NK-92 (cell line): ENCODE measurements around the gene CMTM5.

Source experiments
- DNase-seq: peaks from one replicate; lab custom pipeline; 2025; ENCODE audit not compliant: unreplicated experiment; lab: John Stamatoyannopoulos, UW

The CMTM5 gene

DNA sequence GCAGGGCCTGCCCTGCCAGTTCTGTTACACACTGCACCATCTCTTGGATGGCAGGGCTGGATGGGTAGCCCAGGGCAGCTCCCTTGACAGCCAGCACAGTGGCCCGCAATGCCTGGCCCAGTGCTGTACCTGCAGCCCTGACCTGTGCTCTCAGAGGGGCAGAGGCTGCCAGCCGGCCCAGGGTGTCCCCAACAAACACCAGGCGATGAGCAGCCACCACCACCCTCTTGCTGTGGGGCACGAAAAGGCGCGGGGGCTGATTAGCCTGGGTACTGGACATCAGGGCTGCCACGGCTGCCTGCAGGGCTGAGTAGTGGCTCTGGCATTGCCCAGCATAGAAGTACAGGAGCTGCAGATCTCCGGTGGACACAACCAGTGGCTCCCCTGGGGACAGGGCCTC, 19.6 kb upstream of the CMTM5 start:
- no peak for DNase-seq

DNA sequence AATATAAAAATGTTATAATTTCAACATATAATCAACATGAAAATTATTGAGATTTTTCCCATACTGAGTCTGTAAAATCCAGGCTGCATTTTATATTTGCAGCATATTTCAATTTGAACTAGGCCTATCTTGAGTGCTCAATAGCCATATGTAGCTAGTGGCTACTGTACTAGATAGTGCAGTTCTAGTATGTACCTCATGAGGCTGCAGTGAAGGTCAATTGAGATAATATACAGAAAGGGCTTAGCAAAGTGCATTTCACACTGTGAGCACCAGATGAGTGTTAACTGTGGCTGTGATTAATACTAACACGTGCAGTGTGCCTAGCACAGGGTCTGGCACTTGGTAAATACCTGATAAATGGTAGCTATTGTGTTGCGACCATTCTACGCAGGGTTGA, 18.8 kb upstream of the CMTM5 start:
- DNase-seq, result no peak

DNA sequence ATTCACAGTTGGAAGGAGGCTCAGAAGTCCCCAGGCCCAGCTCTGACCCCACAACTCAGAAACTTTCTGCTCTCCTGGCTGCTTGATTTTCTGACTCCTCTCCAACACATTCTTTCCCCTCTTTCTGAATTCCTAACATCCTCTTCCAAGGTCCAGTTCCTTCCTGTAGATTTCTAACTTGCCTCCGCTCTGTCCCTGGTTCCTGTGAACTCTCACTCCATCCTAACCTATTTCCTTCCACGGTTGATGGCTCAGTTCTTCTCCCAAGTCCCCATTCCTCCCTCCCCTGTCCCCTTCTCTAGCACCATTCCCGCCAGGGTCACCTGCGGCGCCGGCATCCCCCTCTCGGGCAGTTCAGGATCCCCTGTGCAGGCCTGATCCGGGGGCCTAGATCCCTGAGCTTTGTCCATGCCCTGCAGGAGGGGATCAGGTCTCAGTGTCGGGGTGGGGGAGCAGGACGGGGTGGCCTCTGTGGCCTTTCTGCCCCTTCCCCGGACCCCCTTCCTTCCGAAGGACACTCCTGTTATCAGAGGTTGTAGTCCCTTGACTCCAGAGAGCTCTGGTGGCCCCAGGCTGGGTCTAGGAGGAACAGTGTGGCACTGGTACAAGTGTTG, 18.2 kb upstream of the CMTM5 start:
- no peak for DNase-seq

DNA sequence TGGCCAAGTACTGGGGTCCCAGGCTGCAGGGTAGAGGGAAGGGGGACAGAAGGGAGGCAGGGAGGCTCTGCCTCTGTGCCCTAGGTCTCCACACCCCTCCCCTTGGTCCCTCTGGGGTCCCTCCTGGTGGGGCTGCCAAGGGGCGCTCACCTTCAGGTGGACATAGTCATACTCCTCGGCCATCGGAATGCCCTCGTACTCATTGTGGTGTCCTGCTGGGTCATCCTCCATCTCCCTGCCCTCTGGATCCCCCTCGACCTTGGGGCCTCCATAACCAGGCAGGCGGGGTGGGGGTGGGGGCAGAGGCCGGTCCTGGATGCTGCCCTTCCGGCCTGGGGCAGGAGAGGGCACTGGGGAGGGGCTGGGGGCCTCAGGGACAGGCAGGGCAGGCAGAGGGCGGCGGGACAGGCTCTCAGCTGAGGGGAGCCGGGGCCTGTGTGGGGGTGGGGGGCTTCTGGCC, 17.6 kb upstream of the CMTM5 start:
- DNase-seq, result no peak

DNA sequence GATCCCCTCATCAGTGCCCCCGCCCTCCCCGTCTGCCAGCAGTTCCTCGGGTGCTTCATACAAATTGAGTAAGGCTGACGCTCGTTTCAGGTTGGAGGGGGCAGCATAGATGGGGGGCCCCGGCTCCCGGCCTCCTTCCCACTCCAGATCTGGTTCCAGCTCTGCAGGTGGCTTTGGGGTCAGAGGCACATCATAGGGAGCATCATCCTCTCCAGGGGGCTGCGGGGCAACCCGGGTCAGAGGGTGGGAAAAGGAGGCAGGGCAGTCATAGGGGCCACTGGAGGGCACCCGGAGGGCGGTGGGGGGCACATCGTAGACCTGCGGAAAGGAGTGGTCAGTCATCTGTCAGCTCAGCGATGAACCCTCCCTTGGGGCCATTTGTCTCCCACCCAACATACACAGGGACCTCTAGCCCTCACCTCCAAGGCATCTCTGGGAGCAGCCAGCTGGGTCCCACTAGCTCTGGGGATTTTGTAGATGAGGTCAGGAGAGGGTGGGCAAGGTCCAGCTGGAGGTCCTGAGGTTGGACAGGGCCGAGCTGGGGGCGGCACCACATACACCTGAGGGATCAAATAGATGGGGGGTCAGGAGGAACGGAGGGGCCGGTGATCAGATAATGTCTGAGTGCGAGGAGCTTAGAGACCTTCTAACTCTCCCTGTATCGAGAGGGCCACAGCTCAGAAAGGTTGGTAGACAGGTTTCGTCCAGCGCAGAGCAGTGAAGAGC, 17.0 kb upstream of the CMTM5 start:
- no peak for DNase-seq

DNA sequence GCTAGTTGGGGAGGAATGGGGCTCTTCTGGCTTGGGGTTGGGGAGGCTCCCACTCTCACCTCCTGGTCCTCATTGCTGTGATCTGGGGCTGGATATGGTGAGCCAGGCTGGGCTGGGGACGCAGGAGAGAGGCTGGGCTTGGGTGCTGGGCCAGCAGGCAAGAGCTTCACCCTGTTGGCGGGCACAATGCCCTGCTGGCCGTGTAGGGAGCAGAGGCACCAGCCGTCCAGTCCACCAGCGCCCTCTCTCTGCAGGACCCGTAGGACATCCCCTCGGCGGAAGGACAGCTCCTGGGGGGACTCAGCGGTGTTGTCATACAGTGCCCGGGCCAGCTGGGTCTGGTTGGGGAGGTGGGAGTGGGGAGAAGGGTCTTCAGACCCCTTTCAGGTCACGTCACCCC, 16.4 kb upstream of the CMTM5 start:
- no peak for DNase-seq

DNA sequence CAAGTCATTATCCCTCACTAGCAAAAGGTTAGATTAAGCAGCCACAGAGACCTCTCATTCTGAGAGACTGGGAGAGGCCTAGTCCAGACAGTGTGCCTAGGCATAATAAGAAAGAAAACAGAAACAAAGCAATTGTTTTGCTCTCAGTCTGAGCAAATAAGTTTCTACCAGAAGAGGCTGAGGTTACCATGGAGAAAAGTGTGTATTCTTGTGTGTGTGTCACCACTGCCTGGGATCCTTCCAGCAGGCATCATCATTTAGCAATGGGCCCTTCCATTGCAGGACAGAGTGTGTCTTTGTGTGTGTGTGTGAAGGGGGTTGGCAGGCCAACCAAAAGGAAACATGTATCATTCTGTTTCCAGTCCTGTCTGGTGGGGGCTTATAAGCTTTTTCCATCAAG, 15.5 kb upstream of the CMTM5 start:
- no peak for DNase-seq

DNA sequence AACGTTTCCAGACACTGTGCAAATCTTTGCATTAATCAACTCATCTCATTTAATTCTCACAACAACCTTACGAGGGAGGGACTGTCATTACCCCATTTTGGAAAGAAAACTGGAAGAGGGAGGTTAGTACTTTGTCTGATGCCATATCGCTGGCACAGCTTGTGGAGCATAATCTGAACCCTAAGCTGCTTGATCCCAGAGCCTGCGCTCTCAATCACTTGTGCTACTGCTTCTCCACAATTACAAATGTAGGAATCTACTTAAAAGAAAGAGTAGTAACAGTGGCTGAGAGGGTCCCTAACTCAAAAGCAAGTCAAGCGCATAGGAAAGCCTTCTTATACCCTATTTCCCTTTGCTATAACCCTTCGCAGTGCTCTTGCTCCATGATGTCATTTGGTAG, 15.1 kb upstream of the CMTM5 start:
- no peak for DNase-seq

DNA sequence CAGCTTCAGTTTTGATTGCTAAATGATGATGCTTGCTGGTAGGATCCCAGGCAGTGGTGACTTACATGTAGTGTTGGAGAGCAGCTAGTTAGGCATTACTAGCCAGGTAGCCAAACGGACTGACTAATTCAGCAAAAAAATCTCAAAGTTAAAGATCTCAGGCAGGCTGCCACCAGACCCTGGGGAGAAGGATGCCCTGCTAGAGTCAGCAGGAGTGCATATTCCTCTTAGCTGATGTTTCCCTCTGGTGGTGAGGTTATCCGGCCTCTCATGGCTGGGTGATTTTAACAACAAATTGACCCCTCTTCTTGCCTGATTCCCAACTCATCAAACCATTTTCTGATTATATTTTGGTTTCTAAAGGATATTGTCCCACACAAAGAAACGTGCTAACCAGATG, 14.6 kb upstream of the CMTM5 start:
- DNase-seq, result no peak

DNA sequence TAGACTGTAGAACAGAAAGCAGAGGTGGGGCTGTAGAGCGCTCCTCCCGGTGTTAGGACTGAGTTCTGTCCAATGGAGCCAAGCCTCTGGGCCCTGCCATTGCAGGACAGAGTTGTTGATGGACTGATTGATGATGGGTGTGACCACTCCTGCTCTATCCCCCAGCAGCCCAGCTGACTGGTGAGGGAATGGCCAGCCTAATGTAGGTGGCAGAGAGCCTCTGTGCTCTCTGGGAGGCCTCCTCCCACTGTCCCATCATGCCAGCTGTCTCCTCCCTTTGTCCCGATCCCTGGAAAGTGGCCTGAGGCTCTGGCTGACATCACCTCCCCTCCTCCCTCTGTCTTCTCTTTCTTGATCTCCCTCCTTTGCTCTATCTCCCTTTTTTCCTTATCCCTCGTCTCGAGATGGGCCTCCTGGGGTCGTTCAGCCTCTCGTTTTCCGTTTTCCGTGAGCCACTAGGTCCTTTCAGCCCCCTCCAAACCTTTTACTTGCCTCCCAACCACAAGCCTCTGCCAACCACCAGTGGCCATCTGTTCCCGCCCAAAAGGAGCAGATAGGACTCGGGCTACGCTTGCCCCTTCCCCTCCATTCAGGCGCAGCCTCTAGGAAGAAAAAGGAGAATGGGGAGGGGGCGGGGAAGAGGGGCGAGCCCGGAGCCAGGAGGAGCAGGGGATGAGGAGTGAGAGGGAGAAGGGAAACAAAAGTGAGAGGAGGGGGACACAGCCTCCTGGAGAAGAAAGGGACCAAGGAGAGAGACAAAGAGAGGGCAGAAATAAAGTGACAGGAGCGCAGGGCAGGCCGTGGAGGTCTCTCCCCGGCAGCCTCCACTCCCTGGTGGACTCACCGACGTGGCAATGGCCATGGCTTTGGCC, 12.4 kb upstream of the CMTM5 start:
- DNase-seq, result no peak

DNA sequence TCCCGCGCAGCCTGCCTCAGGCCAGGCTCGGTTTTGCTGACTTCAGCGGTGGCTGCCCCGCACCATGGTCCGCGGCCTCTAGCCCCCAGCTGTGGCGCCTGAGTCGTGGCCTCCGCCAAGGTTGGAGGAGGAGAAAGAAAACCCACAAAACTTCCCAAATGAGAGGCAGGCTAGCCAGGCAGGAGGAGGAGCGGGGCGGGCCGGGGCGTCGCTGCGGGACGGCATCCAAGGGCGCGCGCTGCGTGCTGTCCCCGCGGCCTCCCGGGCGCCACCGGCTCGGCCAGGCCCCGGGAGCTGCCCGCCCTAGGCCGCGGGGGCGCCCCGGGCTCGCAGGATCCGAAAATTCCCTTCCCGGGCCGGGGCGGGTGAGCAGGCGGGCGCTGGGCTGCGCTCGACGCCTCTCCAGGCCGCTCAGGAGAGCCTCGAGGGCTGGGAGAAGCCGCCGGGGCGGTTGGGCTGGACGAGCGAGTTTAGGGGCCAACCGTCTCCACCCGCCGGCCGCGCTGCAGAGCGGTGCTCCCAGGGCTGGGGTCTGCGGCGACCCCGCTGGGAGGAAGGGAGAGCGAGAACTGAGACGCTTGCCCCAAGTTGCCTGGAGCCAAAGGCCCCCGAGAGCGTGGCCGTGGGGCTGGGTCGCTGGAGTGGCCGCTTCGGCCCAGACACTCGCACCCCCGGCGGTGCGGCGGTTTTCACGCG, 11.7 kb upstream of the CMTM5 start, which contains the start of gene EFS:
TSS of gene EFS (minus strand) at position 137 of the 696 bp plus-strand sequence. CDS start 147 bp downstream, outside the sequence.
- no peak for DNase-seq

DNA sequence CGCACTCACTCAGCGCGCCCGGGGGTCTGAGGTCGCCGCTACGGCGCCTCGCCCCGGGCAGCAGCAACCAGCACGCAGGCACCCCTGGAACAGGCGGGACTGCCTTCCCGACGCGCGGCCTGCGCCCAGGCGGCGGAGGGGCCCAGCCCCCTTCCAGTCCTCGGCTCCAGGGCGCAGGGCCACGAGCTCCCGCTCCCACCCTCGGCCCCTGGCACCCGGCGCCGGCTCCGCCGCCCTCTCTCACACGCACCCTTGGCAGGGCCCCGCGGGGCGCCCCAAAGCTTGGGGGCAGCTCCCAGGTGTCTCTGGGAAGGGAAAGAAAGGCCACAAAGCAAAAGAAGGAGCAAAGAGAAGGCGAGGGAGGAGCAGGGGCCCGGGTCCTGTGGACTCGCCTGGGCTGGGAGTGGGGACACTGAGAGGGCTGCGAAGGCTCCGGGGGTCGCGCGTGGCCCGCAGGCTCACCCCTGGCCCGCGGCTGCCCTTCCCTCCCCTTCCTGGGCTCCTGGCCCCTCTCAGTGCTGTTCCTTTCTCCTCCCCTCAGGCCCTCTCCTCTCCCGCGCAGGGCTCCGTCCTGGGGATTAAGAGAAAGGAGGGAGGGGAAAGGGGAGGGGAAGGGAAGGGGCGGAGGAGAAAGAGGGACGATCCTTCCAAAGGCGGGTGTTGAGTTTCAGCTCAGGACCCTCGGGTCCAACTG, 11.0 kb upstream of the CMTM5 start:
- no peak for DNase-seq

DNA sequence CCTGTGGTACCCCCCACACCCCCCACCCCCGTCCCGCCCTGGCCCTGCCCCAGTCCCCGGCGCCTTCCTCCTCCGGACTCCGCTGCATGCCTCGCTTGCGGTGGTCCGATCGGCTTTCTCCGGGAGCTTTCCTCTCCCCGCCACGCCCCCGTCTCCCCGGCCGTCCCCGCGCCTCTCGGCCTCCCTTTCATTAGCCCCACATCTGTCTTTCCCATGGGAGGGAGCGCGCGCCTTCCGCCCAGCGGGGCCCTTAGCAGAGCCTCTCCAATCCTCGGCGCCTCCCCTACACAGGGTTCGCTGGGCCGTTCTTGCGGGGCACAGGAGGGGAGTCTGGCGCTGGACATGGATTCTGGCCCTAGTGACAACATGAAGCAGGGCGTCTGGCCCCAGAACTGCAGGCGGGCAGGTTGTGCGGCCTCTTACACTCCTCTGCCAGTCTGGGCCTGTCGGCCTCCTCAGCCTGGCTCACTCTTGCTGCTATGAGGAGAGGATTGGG, 10.4 kb upstream of the CMTM5 start:
- DNase-seq, result no peak

DNA sequence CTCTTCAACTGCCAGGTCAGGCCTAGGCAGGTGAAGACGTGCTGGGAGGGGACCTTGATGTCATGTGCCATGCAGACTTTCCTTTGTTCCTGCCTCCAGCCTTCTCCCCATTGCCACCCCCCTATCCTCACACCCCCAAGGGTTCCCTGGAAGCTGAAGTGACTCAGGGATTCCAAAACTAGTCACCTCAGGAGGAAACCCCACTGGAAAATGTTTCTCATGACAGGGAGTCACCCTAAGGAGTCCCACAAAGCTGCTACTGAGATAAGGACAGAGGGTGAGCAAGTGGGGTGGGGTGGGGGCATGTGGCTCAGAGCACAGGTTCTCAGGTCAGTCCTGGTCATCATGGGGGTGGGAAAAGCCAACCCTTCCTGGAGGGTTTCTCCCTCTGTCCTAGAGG, 6.6 kb upstream of the CMTM5 start:
- no peak for DNase-seq

DNA sequence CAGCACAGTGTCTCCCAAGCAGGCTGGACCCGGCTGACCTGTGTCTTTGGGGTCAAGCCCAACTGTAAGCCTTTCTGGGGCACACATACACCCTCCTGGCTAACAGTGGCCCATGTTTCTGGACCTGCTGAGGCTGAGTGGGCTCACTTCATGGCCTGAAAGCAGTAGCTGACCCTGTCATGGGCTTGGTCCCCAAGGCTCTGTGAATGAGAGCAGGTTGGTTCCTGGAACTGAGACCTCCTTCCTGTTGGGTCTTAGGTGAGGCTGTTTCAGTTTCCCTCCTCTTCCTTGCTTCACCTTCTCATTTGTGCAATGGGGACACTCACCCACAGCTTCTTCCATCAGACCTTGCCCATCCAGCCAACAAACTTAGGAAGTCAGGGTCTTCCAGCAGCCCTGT, 5.0 kb upstream of the CMTM5 start:
- no peak for DNase-seq

DNA sequence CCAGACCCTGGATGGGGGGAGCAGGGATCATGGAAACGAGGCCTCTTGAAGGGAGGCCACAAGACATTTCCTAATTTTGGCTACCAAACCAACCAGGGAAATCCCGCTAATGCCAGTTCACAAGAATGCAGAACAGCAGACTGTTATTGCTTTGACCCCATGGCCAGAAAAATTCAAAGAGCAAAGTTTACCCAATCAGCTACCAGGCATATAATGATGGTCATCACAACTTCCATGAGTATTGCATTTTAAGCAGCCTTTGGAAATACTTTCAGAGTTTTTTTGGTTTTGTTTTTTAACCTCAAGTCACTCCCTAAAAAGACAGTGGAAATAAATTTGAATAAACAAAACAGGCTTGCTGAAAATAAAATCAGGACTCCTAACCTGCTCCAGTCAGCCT, 4.3 kb upstream of the CMTM5 start, which contains the start of gene IL25:
TSS of gene IL25 (plus strand) at position 301 of the 400 bp plus-strand sequence.
- DNase-seq, result no peak

DNA sequence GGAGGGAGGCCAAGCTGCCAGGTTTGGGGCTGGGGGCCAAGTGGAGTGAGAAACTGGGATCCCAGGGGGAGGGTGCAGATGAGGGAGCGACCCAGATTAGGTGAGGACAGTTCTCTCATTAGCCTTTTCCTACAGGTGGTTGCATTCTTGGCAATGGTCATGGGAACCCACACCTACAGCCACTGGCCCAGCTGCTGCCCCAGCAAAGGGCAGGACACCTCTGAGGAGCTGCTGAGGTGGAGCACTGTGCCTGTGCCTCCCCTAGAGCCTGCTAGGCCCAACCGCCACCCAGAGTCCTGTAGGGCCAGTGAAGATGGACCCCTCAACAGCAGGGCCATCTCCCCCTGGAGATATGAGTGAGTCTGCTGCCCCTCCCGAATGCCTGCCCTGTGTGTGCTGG, 3.8 kb upstream of the CMTM5 start:
- DNase-seq, result no peak

DNA sequence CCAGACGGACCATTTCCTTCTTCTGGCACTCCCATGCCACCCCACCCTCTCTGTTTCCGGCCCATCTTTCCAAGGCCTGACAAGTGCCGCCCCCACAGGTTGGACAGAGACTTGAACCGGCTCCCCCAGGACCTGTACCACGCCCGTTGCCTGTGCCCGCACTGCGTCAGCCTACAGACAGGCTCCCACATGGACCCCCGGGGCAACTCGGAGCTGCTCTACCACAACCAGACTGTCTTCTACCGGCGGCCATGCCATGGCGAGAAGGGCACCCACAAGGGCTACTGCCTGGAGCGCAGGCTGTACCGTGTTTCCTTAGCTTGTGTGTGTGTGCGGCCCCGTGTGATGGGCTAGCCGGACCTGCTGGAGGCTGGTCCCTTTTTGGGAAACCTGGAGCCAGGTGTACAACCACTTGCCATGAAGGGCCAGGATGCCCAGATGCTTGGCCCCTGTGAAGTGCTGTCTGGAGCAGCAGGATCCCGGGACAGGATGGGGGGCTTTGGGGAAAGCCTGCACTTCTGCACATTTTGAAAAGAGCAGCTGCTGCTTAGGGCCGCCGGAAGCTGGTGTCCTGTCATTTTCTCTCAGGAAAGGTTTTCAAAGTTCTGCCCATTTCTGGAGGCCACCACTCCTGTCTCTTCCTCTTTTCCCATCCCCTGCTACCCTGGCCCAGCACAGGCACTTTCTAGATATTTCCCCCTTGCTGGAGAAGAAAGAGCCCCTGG, 1.2 kb upstream of the CMTM5 start:
- DNase-seq, result no peak

DNA sequence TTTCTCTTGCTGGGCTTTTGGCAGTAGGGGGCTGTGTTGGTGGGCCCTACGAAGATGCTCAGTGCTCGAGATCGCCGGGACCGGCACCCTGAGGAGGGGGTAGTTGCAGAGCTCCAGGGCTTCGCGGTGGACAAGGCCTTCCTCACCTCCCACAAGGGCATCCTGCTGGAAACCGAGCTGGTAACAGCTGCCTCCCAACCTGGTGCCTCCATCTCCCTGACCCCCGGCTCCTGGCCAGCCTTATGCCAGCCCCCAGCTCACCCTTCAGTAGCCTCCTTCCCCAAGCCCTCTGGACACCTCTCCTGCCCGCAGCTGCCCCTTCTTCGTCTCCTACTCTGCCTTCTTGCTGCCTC, 328 bp downstream of the CMTM5 start:
- DNase-seq, result no peak
